Activated T-cell treated with anti-CD3 and anti-CD28 coated beads, Interleukin-2, amount 50 U/mL, for 72 hours (primary cell): Measurements from ENCODE around the gene MARCHF10. TPM values are rescaled to one million over a fixed set of nuclear protein-coding genes. Genes with fewer than 3 reads are reported as not detected.

ENCODE experiments used
- ATAC-seq, 2 donors: fragments of 150-1000 bp; cut with Tn5 transposase; replicated peaks in 1 of 2; 2 replicates each; pipeline ENCODE4 v1.10.0; 2021; ENCODE audit warnings: moderate library complexity in 2 of 2, mild to moderate bottlenecking in 1 of 2
- DNase-seq, 2 donors: peaks; one replicate each; pipeline ENCODE4 v3.0.0; 2021 to 2022; ENCODE audit warnings: mixed read lengths in 1 of 2
- H3K27ac Mint-ChIP-seq: one replicate; pipeline ENCODE4 v1.8.0; 2022; ENCODE audit warnings: mild to moderate bottlenecking, moderate library complexity, mixed read lengths
- H3K27me3 Mint-ChIP-seq: one replicate; pipeline ENCODE4 v1.8.0; 2022; ENCODE audit warnings: low read depth, mixed read lengths
- H3K36me3 Mint-ChIP-seq, 2 donors: one replicate each; pipeline ENCODE4 v1.8.0; 2022; ENCODE audit warnings: mixed read lengths in 2 of 2, mild to moderate bottlenecking in 1 of 2; ENCODE audit not compliant: insufficient read depth in 2 of 2
- H3K4me1 Mint-ChIP-seq: one replicate; pipeline ENCODE4 v1.8.0; 2022; ENCODE audit warnings: low read depth, mixed read lengths
- H3K4me3 Mint-ChIP-seq, 2 donors: one replicate each; pipeline ENCODE4 v1.8.0; 2022; ENCODE audit warnings: mild to moderate bottlenecking in 2 of 2, mixed read lengths in 2 of 2, moderate library complexity in 2 of 2
- H3K9me3 Mint-ChIP-seq, 2 donors: one replicate each; pipeline ENCODE4 v1.8.0; 2022; ENCODE audit warnings: mixed read lengths in 2 of 2
- total RNA-seq, 2 donors: library from RNA; stranded (reverse); gene quantifications; one replicate each; pipeline ENCODE4 v1.2.3, GENCODE V29; 2022

MARCHF10 gene
- total RNA-seq, 2 donors from 2014 or later = not detected

DNA sequence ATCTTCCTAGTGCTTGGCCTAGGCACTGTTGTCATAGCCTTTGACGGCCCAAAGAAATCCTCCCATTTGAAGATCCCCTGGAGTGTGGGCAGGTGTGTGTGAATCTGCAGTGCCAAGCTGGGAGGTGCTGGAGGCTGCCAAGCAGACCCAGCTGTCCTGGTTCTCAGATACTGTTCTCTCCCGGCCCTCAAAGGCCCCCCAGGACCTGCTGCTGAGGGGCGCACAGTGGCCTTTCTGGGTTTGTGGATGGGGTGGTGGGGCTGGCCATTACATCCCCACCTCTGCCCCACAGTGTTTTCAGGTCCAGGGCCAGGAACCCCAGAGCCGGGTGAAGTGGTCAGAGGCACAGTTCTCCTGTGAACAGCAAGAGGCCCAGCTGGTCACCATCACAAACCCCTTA, 120.1 kb downstream of the MARCHF10 start:
- H3K4me3 Mint-ChIP-seq = no peak overlapping the region
- peaks cover 7% of the 10 kb centered on the region for H3K4me1 Mint-ChIP-seq
- H3K27ac Mint-ChIP-seq = no peak overlapping the region
- no peak for ATAC-seq
- no peaks in the 10 kb centered on the region for H3K36me3 Mint-ChIP-seq
- no peaks in the 10 kb centered on the region for H3K9me3 Mint-ChIP-seq
- no peaks in the 10 kb centered on the region for H3K27me3 Mint-ChIP-seq
- DNase-seq = no peak

GRCh38 chr17:62684179-62684578, 123.9 kb downstream of the MARCHF10 start:
- peaks cover 7% of the 10 kb centered on the region for H3K4me1 Mint-ChIP-seq
- DNase-seq (no peak), ATAC-seq (no peak)
- H3K27ac Mint-ChIP-seq = no peak overlapping the region
- no peaks in the 10 kb centered on the region for H3K27me3 Mint-ChIP-seq
- no peak overlapping the region for H3K4me3 Mint-ChIP-seq
- H3K36me3 Mint-ChIP-seq = no peaks in the 10 kb centered on the region
- H3K9me3 Mint-ChIP-seq = no peaks in the 10 kb centered on the region

DNA sequence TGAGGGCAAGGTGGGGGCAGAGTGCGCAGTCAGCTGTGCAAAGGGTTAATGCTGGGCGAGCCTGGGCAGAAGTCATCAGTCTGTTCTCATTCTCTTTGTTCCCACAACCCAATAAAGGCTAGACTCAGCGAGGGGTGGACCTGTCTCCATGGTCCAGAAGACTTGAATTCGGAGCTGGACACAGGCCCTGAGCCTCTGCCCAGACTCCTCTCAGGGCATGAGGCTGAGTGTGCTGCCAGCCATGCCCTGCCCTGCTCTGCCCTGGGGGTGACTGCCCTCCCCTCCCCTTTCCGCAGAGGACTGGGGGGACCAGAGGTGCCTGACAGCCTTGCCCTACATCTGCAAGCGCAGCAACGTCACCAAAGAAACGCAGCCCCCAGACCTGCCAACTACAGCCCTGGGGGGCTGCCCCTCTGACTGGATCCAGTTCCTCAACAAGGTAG, 126.2 kb downstream of the MARCHF10 start:
- no peaks in the 10 kb centered on the region for H3K36me3 Mint-ChIP-seq
- peaks cover 7% of the 10 kb centered on the region for H3K4me1 Mint-ChIP-seq
- H3K27me3 Mint-ChIP-seq = no peaks in the 10 kb centered on the region
- H3K4me3 Mint-ChIP-seq = no peak overlapping the region
- no peak overlapping the region for H3K27ac Mint-ChIP-seq
- no peaks in the 10 kb centered on the region for H3K9me3 Mint-ChIP-seq
- DNase-seq (no peak), ATAC-seq (no peak)

GRCh38 chr17:62681061-62681938, 126.8 kb downstream of the MARCHF10 start:
- no peaks in the 10 kb centered on the region for H3K9me3 Mint-ChIP-seq
- H3K27ac Mint-ChIP-seq = no peak overlapping the region
- H3K4me3 Mint-ChIP-seq = no peak overlapping the region
- DNase-seq = no peak
- H3K27me3 Mint-ChIP-seq = no peaks in the 10 kb centered on the region
- H3K36me3 Mint-ChIP-seq = no peaks in the 10 kb centered on the region
- ATAC-seq = no peak
- peaks cover 7% of the 10 kb centered on the region for H3K4me1 Mint-ChIP-seq

DNA sequence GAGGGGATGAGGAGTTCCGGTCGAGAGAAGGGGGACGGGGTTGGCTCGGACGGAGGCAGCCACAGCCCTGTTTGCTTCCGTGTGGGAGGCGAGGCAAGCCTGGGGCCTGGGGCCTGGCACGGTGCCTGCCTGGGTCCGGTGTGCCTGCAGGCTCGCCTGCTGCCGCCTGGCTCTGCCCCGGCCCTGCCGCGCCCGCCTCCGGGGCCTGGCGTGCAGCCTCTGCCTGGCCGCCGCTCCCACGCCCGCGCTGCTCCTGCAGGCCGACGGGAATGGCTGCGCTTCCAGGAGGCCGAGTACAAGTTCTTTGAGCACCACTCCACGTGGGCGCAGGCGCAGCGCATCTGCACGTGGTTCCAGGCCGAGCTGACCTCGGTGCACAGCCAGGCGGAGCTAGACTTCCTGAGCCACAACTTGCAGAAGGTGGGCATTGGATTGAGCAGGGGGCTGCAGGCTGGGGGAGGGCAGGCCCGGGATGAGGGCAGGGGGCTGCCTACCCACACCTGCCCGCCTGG, 127.5 kb downstream of the MARCHF10 start:
- ATAC-seq (no peak), DNase-seq (no peak)
- Mint-ChIP-seq H3K27me3 (no peaks in the 10 kb centered on the region), H3K4me3 (no peak overlapping the region), H3K36me3 (no peaks in the 10 kb centered on the region), H3K9me3 (no peaks in the 10 kb centered on the region), H3K4me1 (peaks cover 7% of the 10 kb centered on the region), H3K27ac (no peak overlapping the region)

DNA sequence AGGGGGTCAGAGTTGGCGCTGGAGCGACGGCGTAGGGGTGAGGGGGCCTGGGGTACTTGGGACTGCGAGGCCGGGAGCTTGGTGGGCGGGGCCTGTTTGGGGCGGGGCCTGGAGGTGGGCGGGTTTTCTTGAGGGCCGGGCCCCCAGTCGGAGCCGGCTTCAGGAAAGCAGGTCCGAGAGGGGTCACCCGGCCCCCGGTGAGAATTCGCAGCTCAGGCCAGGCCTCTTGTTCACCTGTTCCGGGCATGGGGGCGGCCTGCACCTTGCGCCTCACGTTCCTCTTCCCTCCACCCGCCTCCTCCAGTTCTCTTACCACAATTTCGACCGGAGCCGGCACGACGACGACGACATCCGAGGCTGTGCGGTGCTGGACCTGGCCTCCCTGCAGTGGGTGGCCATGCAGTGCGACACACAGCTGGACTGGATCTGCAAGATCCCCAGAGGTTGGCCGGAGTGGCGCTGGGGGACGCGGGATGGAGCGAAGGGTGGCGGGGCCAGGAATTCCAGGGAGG, 128.2 kb downstream of the MARCHF10 start:
- ATAC-seq (no peak), DNase-seq (no peak)
- H3K4me3 Mint-ChIP-seq = no peak overlapping the region
- no peak overlapping the region for H3K27ac Mint-ChIP-seq
- no peaks in the 10 kb centered on the region for H3K27me3 Mint-ChIP-seq
- H3K36me3 Mint-ChIP-seq = no peaks in the 10 kb centered on the region
- H3K9me3 Mint-ChIP-seq = no peaks in the 10 kb centered on the region
- peaks cover 1% of the 10 kb centered on the region for H3K4me1 Mint-ChIP-seq

DNA sequence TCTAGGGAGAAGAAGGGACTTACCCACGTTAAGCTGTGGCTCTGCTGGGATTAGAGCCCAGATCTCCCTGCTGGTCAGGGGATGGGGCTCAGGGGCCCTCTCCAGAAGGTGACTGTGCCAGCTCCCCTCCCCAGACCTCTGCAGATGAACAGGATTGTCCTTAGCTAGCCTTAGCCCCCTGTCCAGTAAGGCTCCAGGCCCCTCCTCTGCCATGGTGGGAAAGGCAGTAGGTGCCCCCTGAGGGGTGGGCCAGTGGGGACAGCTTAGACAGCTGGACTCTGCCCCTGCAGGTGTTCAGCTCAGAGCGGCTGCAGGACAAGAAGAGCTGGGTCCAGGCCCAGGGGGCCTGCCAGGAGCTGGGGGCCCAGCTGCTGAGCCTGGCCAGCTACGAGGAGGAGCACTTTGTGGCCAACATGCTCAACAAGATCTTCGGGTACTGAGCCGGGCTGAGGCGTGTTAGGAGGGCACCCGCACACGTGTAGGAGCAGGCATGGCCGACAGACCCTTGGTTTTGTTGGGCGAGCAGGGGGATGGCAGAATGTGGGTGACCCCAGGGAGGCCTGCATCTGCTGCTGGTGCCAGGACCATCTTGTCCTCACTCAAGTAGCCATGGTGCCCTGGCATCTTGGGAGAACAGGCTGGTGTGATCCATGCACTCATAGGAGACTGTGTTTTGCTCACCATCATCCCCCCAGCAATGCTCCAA, 129.7 kb downstream of the MARCHF10 start:
- H3K27ac Mint-ChIP-seq = no peak overlapping the region
- H3K4me3 Mint-ChIP-seq = no peak overlapping the region
- no peaks in the 10 kb centered on the region for H3K36me3 Mint-ChIP-seq
- no peak for ATAC-seq
- H3K9me3 Mint-ChIP-seq = no peaks in the 10 kb centered on the region
- H3K27me3 Mint-ChIP-seq = no peaks in the 10 kb centered on the region
- no peak for DNase-seq
- no peaks in the 10 kb centered on the region for H3K4me1 Mint-ChIP-seq

- no peak for DNase-seq
- no peak for ATAC-seq
- H3K4me1 Mint-ChIP-seq = peaks cover 3% of the 10 kb centered on the region
- H3K27ac Mint-ChIP-seq = no peak overlapping the region
- H3K36me3 Mint-ChIP-seq = no peaks in the 10 kb centered on the region
- H3K27me3 Mint-ChIP-seq = no peaks in the 10 kb centered on the region
- H3K9me3 Mint-ChIP-seq = no peaks in the 10 kb centered on the region
- H3K4me3 Mint-ChIP-seq = no peak overlapping the region
Observed at GRCh38 chr17:62676952-62677596, 131.0 kb downstream of the MARCHF10 start.

- no peak for ATAC-seq
- Mint-ChIP-seq H3K27me3 (no peaks in the 10 kb centered on the region), H3K27ac (no peak overlapping the region), H3K36me3 (no peaks in the 10 kb centered on the region), H3K9me3 (no peaks in the 10 kb centered on the region), H3K4me3 (no peak overlapping the region), H3K4me1 (peaks cover 4% of the 10 kb centered on the region)
- no peak for DNase-seq
Observed at GRCh38 chr17:62676231-62676943, 131.7 kb downstream of the MARCHF10 start.

DNA sequence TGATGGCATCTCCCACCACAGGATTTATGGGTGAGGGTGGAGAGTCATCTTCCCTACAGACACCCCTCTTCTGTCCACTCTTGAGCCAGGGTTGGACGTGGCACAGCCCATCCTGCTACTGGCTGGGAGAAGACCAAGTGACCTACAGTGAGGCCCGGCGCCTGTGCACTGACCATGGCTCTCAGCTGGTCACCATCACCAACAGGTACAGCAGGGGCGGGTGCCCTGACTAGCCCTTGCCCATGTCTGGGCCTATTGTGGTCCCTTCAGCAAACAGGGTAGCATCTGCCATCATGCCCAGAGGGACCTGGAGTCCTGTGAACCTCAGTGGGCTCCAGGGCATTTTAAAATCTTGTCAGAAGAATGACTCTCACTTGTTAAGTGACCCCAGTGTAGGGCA, 132.4 kb downstream of the MARCHF10 start:
- no peaks in the 10 kb centered on the region for H3K9me3 Mint-ChIP-seq

GRCh38 chr17:62675260-62675659, 132.9 kb downstream of the MARCHF10 start:
- Mint-ChIP-seq H3K4me3 (no peak overlapping the region), H3K27ac (no peak overlapping the region), H3K4me1 (peaks cover 4% of the 10 kb centered on the region), H3K9me3 (no peaks in the 10 kb centered on the region), H3K27me3 (no peaks in the 10 kb centered on the region), H3K36me3 (no peaks in the 10 kb centered on the region)
- DNase-seq = no peak
- ATAC-seq = no peak

More for the DNA sequence above, 132.4 kb downstream of the MARCHF10 start:
- ATAC-seq (no peak), DNase-seq (no peak)
- no peak overlapping the region for H3K4me3 Mint-ChIP-seq
- no peaks in the 10 kb centered on the region for H3K36me3 Mint-ChIP-seq
- peaks cover 4% of the 10 kb centered on the region for H3K4me1 Mint-ChIP-seq
- no peak overlapping the region for H3K27ac Mint-ChIP-seq
- H3K27me3 Mint-ChIP-seq = no peaks in the 10 kb centered on the region

GRCh38 chr17:62674841-62675240, 133.3 kb downstream of the MARCHF10 start:
- H3K27ac Mint-ChIP-seq = no peak overlapping the region
- peaks cover 4% of the 10 kb centered on the region for H3K4me1 Mint-ChIP-seq
- H3K36me3 Mint-ChIP-seq = no peaks in the 10 kb centered on the region
- DNase-seq (no peak), ATAC-seq (no peak)
- H3K4me3 Mint-ChIP-seq = no peak overlapping the region
- H3K9me3 Mint-ChIP-seq = no peaks in the 10 kb centered on the region
- H3K27me3 Mint-ChIP-seq = no peaks in the 10 kb centered on the region
